ENCODE measurements around the gene COL9A2.

- no peak for TF ChIP-seq POLR2A (IDR thresholded peaks at IDR 0.05; ENCODE audit: low read depth, low read length)
- TF ChIP-seq CTCF (IDR thresholded peaks at IDR 0.05; ENCODE audit: extremely low read depth in 1 of 2, insufficient read depth in 1 of 2, low read depth in 1 of 2, low read length in 2 of 2) = no peak
Observed at GRCh38 chr1:40351124-40351523, 34.0 kb upstream of the COL9A2 start.
